GM18517 (cell line): ENCODE results near the gene ATP11A.
"Not testable (repeated sequence)": the region's sequence is repeated elsewhere in the genome, so short reads cannot be mapped to it uniquely, and the experiment has no call there.

Source experiments
- ATAC-seq: cut with Tn5 transposase; IDR thresholded peaks from one replicate; pipeline ENCODE4 v1.9.1; 2021; ENCODE audit warnings: mild to moderate bottlenecking, moderate library complexity; ENCODE audit not compliant: unreplicated experiment

The ATP11A gene

GRCh38 chr13:112669881-112670499 is 19.8 kb upstream of the ATP11A start:
- ATAC-seq: peak; percentile 56

- no peak for ATAC-seq
Measured at GRCh38 chr13:112670864-112671263, 19.0 kb upstream of the ATP11A start.

DNA sequence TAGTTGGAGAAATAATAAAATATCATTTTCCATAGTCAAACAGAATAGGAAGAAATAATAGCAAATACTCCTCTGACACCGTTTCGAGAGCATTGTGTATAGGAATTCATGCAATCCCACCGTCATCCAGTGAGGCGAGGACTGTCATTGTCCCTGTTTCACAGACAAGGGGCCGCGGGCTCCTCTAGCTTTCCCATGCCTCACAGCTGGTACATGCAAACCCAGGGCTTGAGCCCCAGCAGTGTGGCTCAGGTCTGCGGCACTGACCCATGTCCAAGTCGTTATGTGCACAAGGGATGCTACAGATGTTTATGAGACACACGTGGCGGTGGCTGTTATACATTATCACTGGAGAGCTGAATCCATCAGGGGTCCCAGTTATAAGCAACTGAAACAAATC is 18.5 kb upstream of the ATP11A start:
- no peak for ATAC-seq

GRCh38 chr13:112672651-112673284 is 17.1 kb upstream of the ATP11A start:
- no peak for ATAC-seq

DNA sequence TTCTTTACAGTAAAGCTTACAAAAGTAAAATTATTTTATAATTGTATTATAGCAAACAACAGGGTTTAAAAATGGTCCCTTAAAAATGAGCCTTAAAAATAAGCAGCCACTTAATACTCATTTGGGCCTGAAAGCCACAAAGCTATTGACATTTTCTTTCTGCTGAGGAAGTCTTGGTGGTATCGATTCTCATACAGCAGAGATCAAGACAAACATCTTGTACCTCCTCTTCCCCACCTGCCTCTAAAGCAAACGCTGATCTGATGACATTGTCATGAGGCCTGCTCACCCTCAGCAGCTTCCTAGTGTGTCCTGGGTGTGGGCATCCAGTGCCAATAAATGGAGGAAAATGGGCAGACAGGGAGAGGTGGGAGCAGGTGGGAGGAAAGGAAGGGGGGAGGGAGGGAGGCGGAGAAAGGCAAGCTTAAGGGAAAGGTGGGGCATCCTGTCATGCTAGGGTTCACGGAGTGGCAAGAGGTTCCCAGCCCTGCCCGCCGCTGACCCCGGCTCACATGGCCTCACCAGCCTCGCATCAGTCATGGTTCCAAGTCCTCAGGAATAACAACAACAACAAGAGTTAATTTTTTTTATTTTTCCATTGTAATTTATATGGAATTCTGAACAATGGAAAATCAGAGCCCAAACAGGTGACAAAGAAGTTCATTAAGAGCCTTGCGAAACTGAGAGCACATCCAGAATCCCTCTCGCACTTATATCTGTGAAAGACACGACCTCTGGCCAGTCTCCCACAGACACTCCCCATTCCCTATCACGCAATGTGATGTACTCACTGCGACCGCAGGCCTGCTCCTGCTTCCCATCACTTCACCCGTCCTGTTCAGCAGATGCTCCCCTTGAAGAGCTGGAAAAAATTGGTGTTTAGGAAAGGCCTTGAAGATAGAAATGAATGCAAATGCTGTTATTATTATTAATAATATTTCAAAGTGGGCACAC is 15.1 kb upstream of the ATP11A start:
- ATAC-seq: no peak

GRCh38 chr13:112675366-112675756 is 14.5 kb upstream of the ATP11A start:
- no peak for ATAC-seq

DNA sequence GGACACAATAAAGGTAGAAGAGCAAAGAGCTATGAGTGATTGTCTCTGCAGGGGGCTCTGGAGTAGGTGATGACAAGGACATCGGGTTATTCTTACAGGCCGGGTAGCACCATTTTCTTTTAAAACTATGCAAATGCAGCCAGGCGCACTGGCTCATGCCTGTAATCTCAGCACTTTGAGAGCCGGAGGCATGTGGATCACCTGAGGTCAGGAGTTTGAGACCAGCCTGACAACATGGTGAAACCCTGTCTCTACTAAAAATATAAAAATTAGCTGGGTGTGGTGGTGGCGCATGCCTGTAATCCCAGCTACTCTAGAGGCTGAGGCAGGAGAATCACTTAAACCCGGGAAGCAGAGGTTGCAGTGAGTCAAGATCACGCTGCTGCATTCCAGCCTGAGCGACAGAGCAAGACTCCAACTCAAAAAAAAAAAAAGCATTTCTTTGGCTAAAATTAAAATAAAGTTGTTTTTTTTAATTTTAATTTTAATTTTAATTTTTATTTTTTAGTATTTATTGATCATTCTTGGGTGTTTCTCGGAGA is 12.3 kb upstream of the ATP11A start:
- not testable (repeated sequence) for ATAC-seq

DNA sequence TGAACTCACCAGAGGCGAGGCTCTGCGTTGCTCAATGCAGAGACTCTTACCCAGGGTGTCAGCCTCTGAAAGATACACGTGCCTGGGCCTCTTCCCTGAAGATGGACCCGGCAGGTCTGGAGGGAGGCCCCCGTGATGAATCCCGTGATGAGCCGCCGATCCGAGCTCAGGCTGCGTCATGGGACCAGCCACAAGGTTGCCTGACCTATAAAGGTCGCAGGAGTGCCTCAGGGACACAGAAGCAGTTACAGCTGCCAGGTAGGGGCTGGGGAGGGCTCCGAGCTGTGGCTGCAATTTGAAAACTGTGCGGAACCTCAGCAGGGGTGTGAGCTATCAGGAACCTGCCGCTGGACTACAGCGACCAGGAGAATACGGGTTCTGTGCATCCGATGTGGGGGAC is 10.5 kb upstream of the ATP11A start:
- ATAC-seq: no peak

GRCh38 chr13:112679932-112680677 is 9.7 kb upstream of the ATP11A start:
- ATAC-seq: no peak

DNA sequence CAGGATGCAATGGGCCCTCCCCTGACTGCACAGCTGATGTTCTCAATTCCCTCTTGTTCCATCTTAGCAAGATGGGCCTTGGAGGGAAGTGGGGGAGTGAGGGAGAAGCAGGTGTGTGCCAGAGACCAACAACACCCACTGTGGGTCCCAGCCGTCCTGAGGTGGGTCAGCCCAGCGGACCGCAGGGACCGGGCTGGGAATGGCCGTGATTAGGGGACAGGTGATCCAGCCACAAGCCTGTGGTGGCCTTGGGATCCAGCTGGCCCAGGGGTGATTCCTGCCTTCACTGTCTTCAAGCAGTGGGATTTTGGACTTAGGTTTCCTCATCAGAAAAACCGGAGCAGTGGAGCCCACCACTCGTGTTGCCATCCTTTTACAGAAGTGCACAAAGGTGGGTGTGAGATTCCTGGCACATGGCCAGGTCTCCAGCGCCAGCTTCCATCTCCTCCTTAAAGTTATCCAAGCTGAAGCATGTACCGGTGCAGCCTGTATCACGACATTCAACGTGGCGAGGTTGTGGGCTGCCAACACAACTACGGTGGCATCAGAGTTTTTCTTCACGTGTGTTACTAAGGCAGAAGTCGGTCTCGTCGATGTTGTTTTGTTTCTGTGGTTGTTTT is 9.0 kb upstream of the ATP11A start:
- no peak for ATAC-seq

- ATAC-seq: no peak
Measured at GRCh38 chr13:112683581-112683980, 6.3 kb upstream of the ATP11A start.

DNA sequence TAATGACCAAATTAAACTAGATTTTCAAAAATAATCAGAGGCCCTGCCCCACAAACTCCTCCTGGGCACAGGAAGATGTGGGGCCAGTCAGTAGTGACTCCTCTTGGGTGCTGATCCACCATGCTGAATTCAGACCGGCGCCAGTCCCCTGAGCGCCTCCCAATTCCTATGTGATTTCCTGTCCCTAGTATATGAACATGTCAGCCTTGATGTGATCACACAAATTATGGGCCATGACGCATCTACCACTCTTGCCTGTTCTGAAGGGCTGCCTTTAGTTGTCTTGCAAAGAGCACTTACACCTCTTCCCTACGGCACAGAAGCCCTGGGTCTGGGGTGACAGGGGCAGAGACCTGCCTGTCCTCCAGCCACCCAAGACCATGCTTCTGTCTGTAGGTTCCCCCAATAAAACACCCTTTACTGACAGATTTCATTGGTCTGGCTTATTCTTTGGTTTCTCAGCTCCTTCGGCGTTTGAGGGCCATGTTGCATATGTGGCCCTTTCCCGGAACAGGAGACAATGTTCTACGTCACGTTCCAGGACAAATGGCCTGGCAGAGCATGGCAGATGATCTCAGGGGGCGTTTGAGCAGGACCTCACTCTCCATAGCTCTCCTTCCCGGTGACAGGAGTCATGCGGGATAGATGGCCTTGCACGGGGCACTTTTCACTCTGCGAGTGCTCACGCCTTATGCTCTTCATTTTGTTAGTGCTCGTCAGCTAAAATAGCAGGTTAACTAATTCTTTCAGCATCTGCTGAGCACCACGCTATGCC is 5.6 kb upstream of the ATP11A start:
- ATAC-seq: no peak

- ATAC-seq: not testable (repeated sequence)
Measured at GRCh38 chr13:112685189-112685805, 4.5 kb upstream of the ATP11A start.

DNA sequence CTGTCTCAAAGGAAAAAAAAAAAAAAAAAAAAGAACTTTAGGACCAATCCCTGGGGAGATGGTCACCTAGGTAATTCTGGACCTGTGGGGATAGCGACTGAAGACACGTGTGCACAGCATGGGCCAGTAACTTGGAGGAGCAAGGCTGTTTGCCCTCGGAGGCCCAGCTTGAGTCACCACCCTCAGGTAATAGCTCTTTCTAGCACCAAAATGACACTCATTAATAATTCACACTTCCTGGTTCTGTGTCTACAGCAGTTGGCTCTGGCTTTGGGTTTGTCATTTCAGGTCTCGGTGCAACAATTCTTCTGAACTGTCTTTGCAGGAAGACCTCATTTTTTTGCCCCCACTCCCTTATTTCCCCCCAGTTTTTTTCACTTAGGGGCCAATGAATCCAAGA is 3.9 kb upstream of the ATP11A start:
- no peak for ATAC-seq

GRCh38 chr13:112686364-112686763 is 3.5 kb upstream of the ATP11A start:
- ATAC-seq: no peak

DNA sequence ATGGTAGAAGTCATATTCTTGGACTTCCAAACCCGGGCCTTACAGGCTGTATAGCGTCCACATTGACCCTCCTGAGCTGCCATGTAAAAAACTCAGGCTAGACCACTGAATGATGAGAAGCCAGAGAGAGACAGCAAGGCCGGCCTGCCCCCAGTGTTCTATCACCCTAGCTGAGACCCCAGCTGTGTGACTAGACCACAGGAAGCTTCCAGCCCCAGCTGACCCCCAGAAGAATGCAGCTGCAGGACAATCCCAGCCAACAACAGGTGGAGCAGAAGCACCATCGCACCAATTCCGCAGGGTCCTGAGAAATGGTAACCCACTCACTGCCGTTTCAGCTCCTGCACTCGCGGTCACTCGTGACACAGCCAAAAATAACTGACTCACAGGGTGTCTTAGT is 2.9 kb upstream of the ATP11A start:
- ATAC-seq: no peak

DNA sequence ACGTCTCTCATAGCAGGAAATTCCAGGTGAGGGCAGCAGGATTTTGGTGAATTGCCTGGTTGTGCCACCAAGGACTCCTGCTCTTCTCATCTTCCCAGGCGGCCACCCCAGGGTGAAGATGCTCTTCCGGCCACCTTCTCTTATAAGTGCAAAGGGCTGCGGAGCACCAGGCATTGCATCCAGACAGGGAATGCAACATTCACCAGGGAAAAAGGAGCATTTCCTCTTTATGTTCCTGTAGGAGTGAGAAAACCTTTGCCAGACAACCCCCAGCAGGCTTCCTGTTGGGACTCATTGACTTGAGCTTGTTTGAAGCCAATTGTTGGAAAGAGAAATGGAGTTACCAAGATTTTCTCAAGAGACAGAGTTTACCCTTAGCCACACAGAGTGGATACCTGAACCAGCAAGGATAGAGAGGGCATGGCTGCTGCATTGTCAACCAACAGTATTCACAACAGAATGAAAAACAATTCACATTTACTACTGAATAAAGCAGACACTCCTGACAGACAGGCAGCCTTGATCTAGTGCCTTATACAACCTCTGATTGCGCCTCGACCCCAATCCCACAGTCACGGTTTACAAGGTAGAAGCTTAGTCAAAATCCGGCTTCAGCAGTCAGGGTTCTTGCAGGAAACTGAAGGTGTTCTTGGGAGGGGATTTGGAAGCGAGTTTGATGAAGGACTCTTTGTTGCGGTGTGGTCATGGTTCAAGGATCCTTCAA is 1.8 kb upstream of the ATP11A start:
- ATAC-seq: no peak

DNA sequence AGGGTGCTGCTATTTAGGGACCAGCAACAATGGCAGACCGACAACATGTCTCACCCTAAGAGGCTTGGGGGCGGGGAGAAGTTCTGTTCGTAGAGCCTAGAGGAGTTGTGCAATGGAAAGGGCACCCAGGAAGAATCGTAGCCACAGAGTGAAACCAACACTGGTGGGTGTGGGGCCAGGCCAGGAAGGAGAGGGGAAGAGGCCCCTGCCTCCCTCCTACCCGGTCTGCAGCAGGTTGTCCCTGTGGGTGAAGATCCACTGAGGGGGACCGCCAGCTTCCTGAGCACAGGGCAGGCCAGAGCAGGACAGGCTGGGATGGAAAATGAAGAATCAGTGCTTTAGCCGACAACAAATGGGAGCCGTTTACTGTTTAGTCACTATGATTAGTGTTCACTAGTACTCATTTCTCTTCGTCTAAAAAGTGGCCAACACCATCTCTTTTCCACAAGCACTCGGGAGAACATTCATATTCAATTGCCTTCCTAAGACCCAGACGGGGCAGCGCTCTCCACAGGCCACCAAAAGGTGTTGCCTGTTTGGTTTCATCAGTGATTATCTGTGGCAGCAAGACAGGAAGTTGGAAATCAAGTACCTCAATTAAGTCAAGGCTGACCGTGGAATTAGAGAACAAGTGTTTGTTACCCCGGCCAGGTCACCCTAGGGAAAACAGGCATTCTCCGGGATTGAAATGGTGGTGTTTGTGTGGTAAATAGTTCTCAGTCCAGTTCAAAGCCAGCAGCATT is 1.1 kb upstream of the ATP11A start:
- ATAC-seq: no peak
